ENCODE measurements around the gene KRT2.

The KRT2 gene

GRCh38 chr12:52689936-52690335 is 37.9 kb upstream of the KRT2 start:
- H3K36me3 ChIP-seq (ENCODE audit: insufficient read depth, low read length): no peaks in the 10 kb centered on the region
- H3K4me1 ChIP-seq (ENCODE audit: insufficient read depth, low read length): no peaks in the 10 kb centered on the region
- no peak overlapping the region for H3K9ac ChIP-seq (ENCODE audit: low read depth, low read length)
- no peaks in the 10 kb centered on the region for H3K9me3 ChIP-seq (ENCODE audit: control insufficient read depth, insufficient read depth, low read length)

DNA sequence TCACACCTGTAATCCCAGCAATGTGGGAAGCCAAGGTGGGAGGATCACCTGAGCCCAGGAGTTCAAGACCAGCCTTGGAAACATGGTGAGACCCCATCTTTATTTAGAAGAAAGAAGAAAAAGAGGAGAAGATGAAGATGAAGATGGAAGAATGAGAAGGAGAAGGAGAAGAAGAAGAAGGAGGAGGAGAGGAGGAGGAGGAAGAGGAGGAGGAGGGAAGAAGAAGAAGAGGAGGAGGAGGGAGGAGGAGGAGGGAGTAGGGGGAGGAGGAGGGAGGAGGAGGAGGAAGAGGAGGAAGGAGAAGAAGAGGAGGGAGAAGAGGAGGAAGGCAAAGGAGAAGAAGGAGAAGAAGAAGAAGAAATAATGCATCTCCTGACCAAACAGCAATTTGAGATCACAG is 37.2 kb upstream of the KRT2 start:
- Histone ChIP-seq H3K9me3 (ENCODE audit: control insufficient read depth, insufficient read depth, low read length) (no peaks in the 10 kb centered on the region), H3K9ac (ENCODE audit: low read depth, low read length) (no peak overlapping the region), H3K36me3 (ENCODE audit: insufficient read depth, low read length) (no peaks in the 10 kb centered on the region), H3K4me1 (ENCODE audit: insufficient read depth, low read length) (no peaks in the 10 kb centered on the region)

- H3K36me3 ChIP-seq (ENCODE audit: insufficient read depth, low read length): no peaks in the 10 kb centered on the region
- no peaks in the 10 kb centered on the region for H3K9me3 ChIP-seq (ENCODE audit: control insufficient read depth, insufficient read depth, low read length)
- no peak overlapping the region for H3K9ac ChIP-seq (ENCODE audit: low read depth, low read length)
- H3K4me1 ChIP-seq (ENCODE audit: insufficient read depth, low read length): no peaks in the 10 kb centered on the region
Observed at GRCh38 chr12:52688481-52688880, 36.5 kb upstream of the KRT2 start.

DNA sequence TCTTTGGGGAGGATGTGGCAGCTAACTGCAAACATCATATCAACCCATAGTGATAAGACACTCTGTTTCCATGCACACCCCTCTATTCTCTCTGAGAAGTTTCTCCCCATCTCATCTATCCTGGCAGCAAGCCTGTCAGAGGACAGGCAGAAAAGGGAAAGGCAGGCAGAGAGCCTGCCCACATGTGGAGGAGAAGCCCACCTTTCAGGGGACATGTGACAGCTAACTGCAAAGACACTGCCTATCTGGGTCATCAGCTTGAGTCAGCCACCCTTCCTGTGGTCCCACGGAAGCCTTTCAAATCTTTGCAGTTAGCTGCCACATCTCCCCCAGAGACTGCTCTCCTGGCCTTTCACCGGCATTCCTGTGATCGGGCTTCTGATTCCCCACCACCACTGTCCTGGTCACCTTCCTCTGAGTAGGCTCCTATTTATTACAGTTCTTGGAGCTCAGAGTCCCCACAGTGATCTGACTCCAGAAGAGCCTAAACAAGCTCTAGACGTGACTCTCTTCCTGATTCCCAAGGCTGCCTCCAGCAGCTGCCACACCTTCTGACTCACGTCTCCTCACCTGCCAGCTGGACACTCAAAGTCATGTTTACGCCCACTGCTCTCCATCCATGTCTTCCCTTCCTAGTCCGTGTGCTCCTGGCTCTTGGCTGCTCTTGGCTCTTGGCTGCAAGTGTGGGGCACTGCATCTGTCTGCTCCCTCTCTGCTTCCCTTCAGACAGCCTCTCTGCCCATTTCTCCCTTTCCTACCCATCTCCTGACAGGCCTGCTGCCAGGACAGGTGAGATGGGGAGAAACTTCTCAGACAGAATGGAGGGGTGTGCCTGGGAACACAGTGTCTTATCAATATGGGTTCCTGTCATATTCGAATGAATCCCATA is 35.7 kb upstream of the KRT2 start:
- Histone ChIP-seq H3K4me1 (ENCODE audit: insufficient read depth, low read length) (no peaks in the 10 kb centered on the region), H3K9ac (ENCODE audit: low read depth, low read length) (no peak overlapping the region), H3K9me3 (ENCODE audit: control insufficient read depth, insufficient read depth, low read length) (no peaks in the 10 kb centered on the region), H3K36me3 (ENCODE audit: insufficient read depth, low read length) (no peaks in the 10 kb centered on the region)

DNA sequence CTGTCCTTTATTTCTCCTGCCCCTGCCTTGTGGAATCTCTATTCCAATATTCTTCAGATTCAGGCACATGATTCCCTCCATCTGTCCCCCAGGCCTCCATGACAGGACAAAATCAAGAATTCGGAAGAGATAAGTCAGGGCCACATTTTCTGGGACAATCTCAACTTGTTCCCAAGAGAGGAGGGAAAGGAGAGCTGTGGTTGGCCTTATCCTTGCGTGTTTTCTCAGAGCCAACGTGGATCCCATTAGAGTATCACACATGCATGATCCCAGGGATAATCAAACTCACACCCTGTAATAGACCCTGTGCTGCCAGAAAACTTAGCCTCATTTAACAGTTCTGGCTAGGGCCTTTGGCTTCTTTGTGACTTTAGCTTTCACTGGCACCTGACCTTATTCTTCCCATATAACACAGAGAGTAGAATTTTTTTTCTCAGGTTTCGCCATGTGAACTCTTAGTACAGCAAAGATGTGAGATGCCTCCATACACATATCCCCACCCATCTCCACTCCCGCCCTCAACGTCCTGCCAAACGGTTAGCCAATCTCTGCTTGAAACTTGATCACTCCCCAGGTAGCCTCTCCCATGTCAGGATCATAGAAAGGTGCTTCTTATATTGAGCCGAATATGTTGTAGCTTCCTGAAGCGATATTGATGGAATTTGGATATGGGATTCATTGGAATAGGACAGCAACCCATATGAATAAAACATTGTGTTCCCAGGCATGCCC is 34.9 kb upstream of the KRT2 start:
- Histone ChIP-seq H3K9ac (ENCODE audit: low read depth, low read length) (no peak overlapping the region), H3K36me3 (ENCODE audit: insufficient read depth, low read length) (no peaks in the 10 kb centered on the region), H3K9me3 (ENCODE audit: control insufficient read depth, insufficient read depth, low read length) (no peaks in the 10 kb centered on the region), H3K4me1 (ENCODE audit: insufficient read depth, low read length) (no peaks in the 10 kb centered on the region)

GRCh38 chr12:52686063-52686462 is 34.1 kb upstream of the KRT2 start:
- Histone ChIP-seq H3K9ac (ENCODE audit: low read depth, low read length) (no peak overlapping the region), H3K9me3 (ENCODE audit: control insufficient read depth, insufficient read depth, low read length) (no peaks in the 10 kb centered on the region), H3K4me1 (ENCODE audit: insufficient read depth, low read length) (no peaks in the 10 kb centered on the region), H3K36me3 (ENCODE audit: insufficient read depth, low read length) (no peaks in the 10 kb centered on the region)

GRCh38 chr12:52685406-52685890 is 33.4 kb upstream of the KRT2 start:
- no peak overlapping the region for H3K9ac ChIP-seq (ENCODE audit: low read depth, low read length)
- no peaks in the 10 kb centered on the region for H3K9me3 ChIP-seq (ENCODE audit: control insufficient read depth, insufficient read depth, low read length)
- H3K4me1 ChIP-seq (ENCODE audit: insufficient read depth, low read length): no peaks in the 10 kb centered on the region
- no peaks in the 10 kb centered on the region for H3K36me3 ChIP-seq (ENCODE audit: insufficient read depth, low read length)

DNA sequence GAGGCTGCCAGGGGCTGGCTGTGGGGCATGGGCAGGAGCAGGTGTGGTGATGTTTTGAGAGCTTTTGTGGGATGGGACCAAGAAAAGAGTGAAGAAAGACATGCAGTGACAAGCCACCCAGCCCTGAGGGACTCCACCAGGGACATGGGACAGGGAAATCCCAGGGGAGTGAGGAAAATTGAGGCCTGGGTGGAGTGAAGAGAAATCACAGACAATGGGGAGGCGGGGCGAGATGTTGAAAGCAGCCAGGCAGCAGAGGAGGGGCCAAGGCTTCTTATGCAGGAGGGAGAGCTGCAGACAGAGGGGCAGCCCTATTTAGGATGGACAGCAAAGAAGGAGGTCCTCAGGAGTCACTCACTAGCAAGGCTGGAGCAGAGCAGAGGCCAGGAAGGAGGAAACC is 32.4 kb upstream of the KRT2 start:
- Histone ChIP-seq H3K9ac (ENCODE audit: low read depth, low read length) (no peak overlapping the region), H3K36me3 (ENCODE audit: insufficient read depth, low read length) (no peaks in the 10 kb centered on the region), H3K9me3 (ENCODE audit: control insufficient read depth, insufficient read depth, low read length) (no peaks in the 10 kb centered on the region), H3K4me1 (ENCODE audit: insufficient read depth, low read length) (no peaks in the 10 kb centered on the region)

GRCh38 chr12:52683575-52684300 is 31.7 kb upstream of the KRT2 start:
- Histone ChIP-seq H3K36me3 (ENCODE audit: insufficient read depth, low read length) (no peaks in the 10 kb centered on the region), H3K9me3 (ENCODE audit: control insufficient read depth, insufficient read depth, low read length) (no peaks in the 10 kb centered on the region), H3K9ac (ENCODE audit: low read depth, low read length) (no peak overlapping the region), H3K4me1 (ENCODE audit: insufficient read depth, low read length) (no peaks in the 10 kb centered on the region)

DNA sequence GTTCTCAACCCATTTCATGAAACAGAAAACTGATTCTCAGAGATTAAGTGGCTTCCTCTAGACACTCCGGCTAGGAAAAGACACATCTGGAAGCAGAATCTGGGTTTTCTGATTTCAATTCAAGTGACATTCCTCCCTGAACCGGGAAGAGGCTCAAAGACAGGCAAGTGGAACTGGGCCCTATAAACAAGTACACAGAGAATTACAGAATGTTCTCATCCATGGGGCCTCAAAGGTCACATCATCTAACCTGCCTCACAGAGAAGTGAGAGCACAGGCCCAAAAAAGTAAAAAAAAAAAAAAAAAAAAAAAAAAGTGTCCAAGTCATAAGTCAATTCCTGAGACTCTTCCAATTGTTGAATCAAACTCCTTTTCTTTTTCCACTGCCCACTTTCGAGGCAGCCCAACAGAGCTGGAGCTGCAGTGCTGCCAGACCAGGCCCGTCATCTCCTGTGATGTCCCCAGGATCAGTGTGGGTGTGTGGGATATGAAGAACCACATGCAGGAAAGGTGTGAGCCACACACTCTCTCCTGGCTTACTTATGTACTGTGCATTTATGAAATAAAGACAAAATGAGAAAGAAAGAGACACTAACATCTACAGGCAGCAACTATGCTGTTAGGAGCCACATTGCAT is 31.0 kb upstream of the KRT2 start:
- no peaks in the 10 kb centered on the region for H3K4me1 ChIP-seq (ENCODE audit: insufficient read depth, low read length)
- H3K36me3 ChIP-seq (ENCODE audit: insufficient read depth, low read length): no peaks in the 10 kb centered on the region
- H3K9me3 ChIP-seq (ENCODE audit: control insufficient read depth, insufficient read depth, low read length): no peaks in the 10 kb centered on the region
- H3K9ac ChIP-seq (ENCODE audit: low read depth, low read length): no peak overlapping the region

- Histone ChIP-seq H3K36me3 (ENCODE audit: insufficient read depth, low read length) (no peaks in the 10 kb centered on the region), H3K4me1 (ENCODE audit: insufficient read depth, low read length) (no peaks in the 10 kb centered on the region), H3K9me3 (ENCODE audit: control insufficient read depth, insufficient read depth, low read length) (no peaks in the 10 kb centered on the region), H3K9ac (ENCODE audit: low read depth, low read length) (no peak overlapping the region)
Observed at GRCh38 chr12:52682381-52682660, 30.3 kb upstream of the KRT2 start.

GRCh38 chr12:52681526-52682380 is 29.7 kb upstream of the KRT2 start:
- H3K4me1 ChIP-seq (ENCODE audit: insufficient read depth, low read length): no peaks in the 10 kb centered on the region
- no peak overlapping the region for H3K9ac ChIP-seq (ENCODE audit: low read depth, low read length)
- no peaks in the 10 kb centered on the region for H3K36me3 ChIP-seq (ENCODE audit: insufficient read depth, low read length)
- H3K9me3 ChIP-seq (ENCODE audit: control insufficient read depth, insufficient read depth, low read length): no peaks in the 10 kb centered on the region

GRCh38 chr12:52680363-52680762 is 28.4 kb upstream of the KRT2 start, which contains the start of gene KRT1:
Gene KRT1 (minus strand): TSS chr12:52680407. CDS start chr12:52680348, 59 bp downstream.
- H3K9ac ChIP-seq (ENCODE audit: low read depth, low read length): no peak within 1 kb of the TSS
- no peaks in the 10 kb centered on the region for H3K4me1 ChIP-seq (ENCODE audit: insufficient read depth, low read length)
- no peaks in the 10 kb centered on the region for H3K36me3 ChIP-seq (ENCODE audit: insufficient read depth, low read length)
- H3K9me3 ChIP-seq (ENCODE audit: control insufficient read depth, insufficient read depth, low read length): no peaks in the 10 kb centered on the region
